ENCODE results near the gene RAF1.
"Not testable (repeated sequence)": the region's sequence is repeated elsewhere in the genome, so short reads cannot be mapped to it uniquely, and the experiment has no call there.

The RAF1 gene

DNA sequence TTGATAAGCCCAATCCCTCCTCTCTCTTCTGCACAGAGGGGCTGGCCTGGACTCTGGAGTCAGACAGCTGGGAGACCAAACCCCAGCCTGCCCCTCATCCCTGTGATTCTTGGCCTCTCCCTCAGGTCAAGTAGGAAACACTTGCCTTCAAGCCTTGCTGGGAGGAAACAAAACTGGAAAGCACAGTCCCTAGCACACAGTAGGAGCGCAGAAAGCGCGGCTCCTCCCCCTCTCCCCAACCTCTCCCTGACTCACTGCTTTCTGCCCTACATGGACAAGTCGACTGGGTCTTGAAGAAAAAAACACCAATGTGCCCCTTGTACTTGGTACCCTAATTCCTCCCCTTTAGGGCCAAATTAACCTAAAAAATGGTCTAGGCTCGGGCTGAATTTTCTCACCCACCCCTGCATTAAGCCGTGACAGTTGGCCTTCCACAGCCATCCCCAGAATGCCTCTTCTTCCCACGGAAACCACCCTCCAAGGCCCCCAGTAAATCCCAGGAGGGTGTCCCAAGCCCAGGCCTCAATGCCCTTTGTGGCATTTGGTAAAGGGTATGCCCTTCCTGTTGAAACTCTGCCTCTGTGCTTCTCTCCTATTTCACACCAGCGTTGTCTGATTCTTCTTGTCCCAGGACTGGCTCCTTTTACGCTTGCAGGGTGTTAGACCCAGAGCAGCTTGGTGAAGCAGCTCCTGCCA, 11.3 kb upstream of the RAF1 start:
- DNase-seq (ENCODE audit: low spot score), result no peak

DNA sequence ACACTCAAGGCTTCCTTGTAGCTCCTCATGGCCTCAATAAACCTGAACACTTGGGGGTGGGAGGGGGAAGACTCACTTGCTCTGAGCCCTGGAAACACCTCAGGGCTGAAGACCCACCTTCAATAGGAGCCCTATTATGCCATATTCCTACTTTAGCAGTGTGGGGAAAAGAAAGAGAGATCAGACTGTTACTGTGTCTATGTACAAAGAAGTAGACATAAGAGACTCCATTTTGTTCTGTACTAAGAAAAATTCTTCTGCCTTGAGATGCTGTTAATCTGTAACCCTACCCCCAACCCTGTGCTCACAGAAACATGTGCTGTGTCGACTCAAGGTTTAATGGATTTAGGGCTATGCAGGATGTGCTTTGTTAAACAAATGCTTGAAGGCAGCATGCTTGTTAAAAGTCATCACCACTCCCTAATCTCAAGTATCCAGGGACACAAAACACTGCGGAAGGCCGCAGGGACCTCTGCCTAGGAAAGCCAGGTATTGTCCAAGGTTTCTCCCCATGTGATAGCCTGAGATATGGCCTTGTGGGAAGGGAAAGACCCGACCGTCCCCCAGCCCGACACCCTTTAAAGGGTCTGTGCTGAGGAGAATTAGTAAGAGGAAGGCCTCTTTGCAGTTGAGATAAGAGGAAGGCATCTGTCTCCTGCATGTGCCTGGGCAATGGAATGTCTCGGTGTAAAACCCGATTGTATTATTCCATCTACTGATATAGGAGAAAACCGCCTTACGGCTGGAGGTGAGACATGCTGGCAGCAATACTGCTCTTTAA, 10.2 kb upstream of the RAF1 start:
- DNase-seq (ENCODE audit: low spot score), result not testable (repeated sequence)

- no peak for DNase-seq (ENCODE audit: low spot score)
Measured at GRCh38 chr3:12671120-12671450, 7.2 kb upstream of the RAF1 start.

DNA sequence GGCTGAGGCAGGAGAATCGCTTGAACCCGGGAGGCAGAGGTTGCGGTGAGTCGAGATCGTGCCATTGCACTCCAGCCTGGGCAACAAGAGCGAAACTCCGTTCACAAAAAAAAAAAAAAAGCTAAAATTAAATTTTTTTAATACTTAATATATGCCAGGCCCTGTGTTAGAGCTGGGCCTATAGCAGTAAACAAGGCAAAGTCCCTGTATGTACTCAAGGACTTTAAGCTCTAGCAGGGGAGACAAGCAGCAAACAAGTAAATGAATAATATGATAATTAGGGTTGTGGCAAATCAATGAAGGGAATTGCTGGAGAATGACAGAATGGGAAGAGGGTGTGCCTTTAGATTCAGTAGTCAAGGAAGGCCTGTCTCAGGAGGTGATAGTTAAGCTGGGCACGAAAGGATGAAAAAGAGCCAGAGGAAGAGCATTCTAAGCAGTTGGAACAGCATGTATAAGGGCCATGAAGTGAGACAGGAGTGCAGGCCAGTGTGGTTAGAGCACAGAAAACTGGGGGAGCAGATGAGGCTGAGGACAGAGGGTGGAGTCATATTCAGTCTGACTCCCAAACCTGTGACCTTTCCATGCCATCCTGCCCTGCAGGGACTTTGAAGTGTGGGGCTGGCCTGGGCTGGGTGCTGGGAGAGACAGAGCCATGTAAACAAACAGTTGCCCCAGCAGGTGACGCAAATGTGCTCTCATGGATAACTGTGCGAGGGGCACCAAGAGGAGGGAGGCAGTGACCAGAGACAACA, 6.6 kb upstream of the RAF1 start:
- DNase-seq (ENCODE audit: low spot score), result no peak

GRCh38 chr3:12663401-12663935, 449 bp downstream of the RAF1 start:
- DNase-seq (ENCODE audit: low spot score), result peak; percentile 62

- DNase-seq (ENCODE audit: low spot score), result no peak
Measured at GRCh38 chr3:12662593-12663400, 1.1 kb downstream of the RAF1 start.

DNA sequence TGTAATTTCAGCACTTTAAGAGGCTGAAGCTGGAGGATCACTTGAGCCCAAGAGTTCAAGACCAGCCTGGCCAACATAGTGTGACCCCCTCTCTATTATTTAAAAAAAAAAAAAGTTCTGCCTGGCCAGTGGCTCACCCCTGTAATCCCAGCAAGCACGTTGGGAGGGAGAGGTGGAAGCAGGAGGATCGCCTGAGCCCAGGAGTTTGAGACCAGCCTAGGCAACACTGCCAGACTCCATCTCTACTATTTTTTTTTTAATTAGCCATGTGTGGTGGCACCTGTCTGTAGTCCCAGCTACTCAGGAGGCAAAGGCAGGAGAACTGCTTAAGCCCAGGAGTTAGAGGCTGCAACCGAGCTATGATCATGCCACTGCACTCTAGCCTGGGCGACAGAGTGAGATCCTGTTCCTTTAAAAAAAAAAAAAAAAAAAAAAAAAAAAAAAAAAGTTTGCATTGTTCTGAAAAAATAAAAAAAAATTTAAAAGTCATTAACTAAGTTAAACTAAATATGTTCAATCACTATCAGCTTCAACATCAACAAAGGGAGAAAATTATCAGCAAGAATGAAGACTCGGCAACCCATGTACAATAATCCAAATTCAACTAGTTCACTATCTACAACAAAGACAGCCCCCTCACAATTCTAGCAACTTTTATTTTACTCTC, 1.9 kb downstream of the RAF1 start:
- no peak for DNase-seq (ENCODE audit: low spot score)

- not testable (repeated sequence) for DNase-seq (ENCODE audit: low spot score)
Measured at GRCh38 chr3:12661375-12661774, 2.5 kb downstream of the RAF1 start.

GRCh38 chr3:12660196-12660595, 3.7 kb downstream of the RAF1 start:
- no peak for DNase-seq (ENCODE audit: low spot score)

- DNase-seq (ENCODE audit: low spot score), result no peak
Measured at GRCh38 chr3:12659316-12660015, 4.5 kb downstream of the RAF1 start.

GRCh38 chr3:12658593-12659058, 5.3 kb downstream of the RAF1 start:
- no peak for DNase-seq (ENCODE audit: low spot score)

GRCh38 chr3:12656850-12657249, 7.1 kb downstream of the RAF1 start:
- no peak for DNase-seq (ENCODE audit: low spot score)

GRCh38 chr3:12656193-12656592, 7.7 kb downstream of the RAF1 start:
- DNase-seq (ENCODE audit: low spot score), result no peak

DNA sequence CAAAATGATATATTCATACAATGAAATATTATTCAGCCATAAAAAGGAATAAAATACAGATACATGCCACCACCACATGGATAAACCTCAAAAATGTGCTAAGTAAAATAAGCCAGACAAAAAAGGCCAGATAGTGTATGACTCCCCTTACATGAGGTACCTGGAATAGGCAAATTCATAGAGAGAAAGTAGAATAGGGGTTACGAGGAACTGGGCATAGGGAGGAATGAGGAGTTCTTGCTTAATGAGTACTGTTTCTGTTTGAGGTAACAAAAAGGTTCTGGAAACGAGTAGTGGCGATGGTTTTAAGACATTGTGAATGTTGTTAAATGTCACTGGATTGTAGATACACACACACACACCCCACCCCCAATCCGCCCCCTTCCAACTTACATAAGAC, 8.2 kb downstream of the RAF1 start:
- no peak for DNase-seq (ENCODE audit: low spot score)

DNA sequence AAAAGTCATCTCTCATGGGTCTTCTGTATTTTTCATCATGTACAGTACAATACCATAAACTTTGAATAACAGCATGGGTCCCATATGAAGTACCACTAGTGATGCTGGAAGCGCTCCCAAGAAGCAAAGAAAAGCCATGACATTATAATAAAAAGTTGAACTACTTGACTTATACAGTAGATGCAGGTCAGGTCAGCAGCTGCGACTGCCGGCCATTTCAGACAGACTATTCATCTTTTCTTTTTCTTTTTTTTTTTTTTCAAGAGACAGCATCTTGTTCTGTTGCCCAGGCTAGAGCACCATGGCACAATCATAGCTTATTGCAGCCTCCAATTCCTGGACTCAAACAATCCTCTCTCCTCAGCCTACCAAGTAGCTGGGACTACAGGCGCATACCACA, 10.2 kb downstream of the RAF1 start:
- DNase-seq (ENCODE audit: low spot score), result no peak

- DNase-seq (ENCODE audit: low spot score), result no peak
Measured at GRCh38 chr3:12648384-12648959, 15.4 kb downstream of the RAF1 start.

GRCh38 chr3:12644331-12644937, 19.5 kb downstream of the RAF1 start:
- DNase-seq (ENCODE audit: low spot score), result no peak

DNA sequence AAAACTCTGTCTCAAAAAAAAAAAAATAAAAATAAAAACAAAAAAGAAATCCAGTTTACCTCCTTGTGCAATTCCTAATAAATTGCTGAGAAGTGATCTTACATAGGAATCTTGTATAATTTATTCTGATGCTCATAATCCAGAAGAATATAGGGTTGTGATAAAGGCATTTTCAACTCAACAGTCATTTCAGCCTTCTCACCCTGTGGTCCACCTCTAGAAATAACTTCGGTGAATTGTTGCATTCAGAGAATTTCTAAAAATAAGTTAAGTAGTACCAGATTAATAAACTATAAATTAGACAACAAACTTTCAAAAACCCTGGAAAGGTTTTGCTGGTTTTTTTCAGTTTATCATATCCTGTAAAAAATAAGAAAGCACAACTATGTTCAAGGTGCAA, 20.2 kb downstream of the RAF1 start:
- no peak for DNase-seq (ENCODE audit: low spot score)

- DNase-seq (ENCODE audit: low spot score), result no peak
Measured at GRCh38 chr3:12643010-12643380, 20.9 kb downstream of the RAF1 start.

DNA sequence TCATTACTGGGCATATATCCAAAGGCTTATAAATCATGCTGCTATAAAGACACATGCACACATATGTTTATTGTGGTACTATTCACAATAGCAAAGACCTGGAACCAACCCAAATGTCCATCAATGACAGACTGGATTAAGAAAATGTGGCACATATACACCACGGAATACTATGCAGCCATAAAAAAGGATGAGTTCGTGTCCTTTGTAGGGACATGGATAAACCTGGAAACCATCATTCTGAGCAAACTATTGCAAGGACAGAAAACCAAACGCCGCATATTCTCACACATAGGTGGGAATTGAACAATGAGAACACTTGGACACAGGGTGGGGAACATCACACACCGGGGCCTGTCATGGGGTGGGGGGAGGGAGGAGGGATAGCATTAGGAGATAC, 23.1 kb downstream of the RAF1 start:
- not testable (repeated sequence) for DNase-seq (ENCODE audit: low spot score)

Measured in iPS-NIHi11 (cell line).